Glomerular visceral epithelial cell (primary cell): ENCODE measurements around the gene POP4.
"Not testable (repeated sequence)": the region's sequence is repeated elsewhere in the genome, so short reads cannot be mapped to it uniquely, and the experiment has no call there.

Source experiments
- DNase-seq: peaks from one replicate; pipeline ENCODE4 v3.0.0-alpha.2; 2016; ENCODE audit errors: extremely low spot score

Gene POP4, protein sequence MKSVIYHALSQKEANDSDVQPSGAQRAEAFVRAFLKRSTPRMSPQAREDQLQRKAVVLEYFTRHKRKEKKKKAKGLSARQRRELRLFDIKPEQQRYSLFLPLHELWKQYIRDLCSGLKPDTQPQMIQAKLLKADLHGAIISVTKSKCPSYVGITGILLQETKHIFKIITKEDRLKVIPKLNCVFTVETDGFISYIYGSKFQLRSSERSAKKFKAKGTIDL

DNA sequence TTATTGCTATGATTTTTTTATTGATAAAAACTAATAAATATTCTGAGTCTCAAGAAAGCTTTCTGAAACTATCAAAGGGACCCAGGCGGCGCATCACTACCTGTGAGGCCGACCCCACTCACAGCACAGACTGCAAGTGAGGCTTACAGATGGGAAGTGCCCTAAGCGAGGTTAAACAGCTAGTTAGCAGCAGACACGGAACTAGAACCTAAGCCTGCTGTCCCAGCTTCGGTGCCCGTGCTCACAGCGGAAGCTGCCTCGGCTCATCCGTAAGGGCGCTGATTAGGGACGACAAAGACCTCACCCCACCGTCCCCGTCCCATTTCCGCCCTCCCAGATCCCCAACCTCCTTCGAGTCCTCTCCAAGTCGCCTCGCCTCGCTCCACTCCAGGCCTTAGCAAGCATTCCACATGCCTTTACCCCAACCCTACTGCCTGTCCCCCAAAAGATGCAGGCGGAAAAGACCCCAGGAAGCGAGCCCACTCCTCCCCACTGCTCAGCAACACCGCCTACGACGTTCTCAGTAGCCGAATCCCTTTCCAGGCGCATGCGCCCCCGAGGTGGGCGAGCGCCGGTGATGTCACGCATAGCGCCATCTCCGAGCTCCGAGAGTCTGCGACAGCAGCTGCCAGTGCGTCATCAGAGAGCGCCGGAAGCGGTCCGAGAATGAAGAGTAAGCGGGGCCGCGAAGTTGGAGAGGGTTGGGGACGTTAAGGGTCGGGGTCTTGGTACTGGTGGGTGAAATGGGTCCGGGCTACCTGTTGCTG lies at the start of gene POP4:
Gene POP4, plus strand, starts transcription at position 631 of the 767 bp plus-strand sequence. Its CDS starts 36 bp downstream, at position 667.
- peak; percentile 94 for DNase-seq

DNA sequence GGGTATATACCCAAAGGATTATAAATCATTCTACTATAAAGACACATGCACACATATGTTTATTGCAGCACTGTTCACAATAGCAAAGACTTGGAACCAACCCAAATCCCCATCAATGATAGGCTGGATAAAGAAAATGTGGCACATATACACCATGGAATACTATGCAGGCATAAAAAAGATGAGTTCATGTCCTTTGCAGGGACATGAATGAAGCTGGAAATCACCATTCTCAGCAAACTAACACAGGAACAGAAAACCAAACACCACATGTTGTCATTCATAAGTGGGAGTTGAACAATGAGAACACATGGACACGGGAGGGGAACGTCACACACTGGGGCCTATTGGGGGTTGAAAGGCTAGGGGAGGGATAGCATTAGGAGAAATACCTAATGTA lies 47.0 kb upstream of the POP4 start:
- not testable (repeated sequence) for DNase-seq

- DNase-seq, result no peak
Observed at GRCh38 chr19:29559743-29560142, 46.3 kb upstream of the POP4 start.

GRCh38 chr19:29560313-29561075 lies 45.6 kb upstream of the POP4 start:
- DNase-seq, result no peak

- no peak for DNase-seq
Observed at GRCh38 chr19:29561601-29562000, 44.5 kb upstream of the POP4 start.

DNA sequence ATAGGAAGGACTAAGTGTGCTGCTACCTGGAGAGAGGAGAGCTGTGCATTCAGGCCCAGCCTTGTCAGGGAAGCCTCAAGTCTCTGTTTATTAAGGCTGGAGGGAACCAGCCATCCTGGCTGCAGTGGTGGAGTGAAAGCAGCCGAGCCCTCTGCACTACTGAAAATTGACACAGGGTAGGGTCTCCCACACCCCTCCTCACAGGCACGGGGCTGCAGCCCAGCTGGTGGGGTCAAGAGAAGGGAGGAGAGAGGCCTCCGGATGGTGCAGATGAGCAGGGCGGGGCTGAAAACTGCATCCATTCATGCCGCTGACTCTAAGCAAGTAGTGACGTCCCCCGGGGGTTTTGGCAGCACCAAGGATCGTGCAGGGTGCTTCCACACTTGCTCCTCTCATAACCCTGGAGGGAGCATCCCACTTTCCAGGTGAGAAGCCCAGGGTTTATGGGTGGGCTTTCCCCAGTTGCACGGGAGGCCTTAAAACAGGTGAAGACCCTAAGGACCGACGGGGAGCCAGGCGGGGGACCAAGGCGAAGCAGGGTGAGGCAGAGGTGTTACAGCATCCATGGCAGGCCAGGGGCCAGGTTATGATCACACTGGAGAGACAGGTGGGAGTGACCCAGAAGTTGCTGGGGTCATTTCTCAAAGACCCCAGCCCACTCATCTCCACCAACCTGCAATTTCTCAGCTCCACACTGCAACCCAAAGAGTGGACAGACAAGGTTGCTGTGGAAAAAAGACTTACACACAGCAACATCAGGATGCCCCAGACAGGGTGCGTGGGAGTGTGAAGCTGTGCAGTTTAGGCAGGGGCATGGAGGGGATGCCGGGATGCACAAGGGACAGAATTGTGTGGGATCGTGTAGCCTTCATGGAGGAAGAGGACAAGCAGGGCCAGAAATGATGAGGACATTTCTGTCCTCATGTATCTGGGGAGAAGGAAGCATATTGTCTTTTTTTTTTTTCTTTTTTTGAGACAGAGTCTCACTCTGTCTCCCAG lies 43.5 kb upstream of the POP4 start:
- no peak for DNase-seq

DNA sequence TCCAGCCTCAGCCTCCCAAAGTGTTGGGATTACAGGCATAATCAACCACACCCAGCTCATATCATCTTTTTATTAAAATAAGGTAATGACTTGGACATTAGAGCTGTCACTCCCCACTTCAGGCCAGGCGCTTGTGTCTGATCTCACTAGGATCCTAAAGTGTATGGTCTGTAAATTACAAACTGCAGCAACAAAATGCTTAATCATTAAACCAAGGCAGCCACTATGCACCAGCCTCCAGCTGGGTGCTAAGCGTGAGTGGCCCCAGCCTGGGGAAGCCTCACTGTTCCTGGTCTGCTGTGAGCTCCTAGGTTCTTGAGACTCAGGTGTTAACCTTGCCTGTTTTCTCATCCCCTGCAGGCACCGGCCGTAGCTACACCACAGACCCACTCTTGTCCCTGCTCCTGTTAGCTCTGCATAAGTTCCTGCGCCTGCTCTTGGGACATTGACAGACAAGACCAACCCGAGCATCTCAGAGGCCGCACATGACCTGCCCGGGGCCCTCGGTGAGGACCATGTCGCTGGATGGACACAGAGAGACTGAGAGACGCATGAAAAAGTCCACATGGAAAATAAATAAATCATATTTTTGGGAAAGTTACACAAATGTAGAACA lies 42.5 kb upstream of the POP4 start:
- no peak for DNase-seq

DNA sequence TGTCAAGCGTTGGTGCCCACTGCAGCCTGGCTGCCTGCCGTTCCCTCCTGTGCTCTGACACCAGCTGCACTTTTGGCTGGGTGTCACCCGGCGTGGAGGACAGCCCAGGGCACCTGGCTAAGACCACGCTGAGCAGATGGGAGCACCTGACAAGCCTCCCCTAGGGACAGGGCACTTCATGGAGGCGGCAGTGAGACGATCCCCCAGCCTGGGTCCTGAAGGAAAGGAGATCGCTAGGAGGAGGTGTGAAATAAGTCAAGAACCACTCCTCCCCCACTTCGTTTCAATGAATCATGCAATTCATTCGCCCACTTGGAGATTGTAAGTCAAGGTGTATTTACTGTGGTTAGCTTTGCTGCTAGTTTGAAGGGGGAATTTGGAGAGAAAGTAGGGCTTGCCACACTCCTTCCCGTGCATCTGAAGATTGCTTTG lies 41.5 kb upstream of the POP4 start:
- DNase-seq, result no peak

DNA sequence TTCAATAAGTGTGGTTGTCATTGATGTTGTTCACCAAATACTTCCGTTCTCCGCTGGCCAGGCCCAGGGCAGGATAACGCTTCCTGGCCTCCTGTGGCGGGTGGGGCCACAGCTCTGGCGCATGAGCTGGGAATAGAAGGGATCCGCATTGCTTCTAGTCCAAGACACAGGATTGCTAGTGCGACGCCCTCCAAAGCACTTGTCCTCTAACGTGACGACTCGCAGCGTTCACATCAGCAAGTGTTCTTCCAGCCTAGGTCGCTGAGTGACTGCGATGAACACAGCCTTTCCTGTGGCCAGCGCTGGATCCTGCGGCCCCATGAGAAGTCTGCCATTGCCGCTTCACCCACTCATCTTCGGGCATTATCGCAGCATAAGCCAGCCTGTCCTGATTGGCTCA lies 40.9 kb upstream of the POP4 start:
- DNase-seq, result no peak

DNA sequence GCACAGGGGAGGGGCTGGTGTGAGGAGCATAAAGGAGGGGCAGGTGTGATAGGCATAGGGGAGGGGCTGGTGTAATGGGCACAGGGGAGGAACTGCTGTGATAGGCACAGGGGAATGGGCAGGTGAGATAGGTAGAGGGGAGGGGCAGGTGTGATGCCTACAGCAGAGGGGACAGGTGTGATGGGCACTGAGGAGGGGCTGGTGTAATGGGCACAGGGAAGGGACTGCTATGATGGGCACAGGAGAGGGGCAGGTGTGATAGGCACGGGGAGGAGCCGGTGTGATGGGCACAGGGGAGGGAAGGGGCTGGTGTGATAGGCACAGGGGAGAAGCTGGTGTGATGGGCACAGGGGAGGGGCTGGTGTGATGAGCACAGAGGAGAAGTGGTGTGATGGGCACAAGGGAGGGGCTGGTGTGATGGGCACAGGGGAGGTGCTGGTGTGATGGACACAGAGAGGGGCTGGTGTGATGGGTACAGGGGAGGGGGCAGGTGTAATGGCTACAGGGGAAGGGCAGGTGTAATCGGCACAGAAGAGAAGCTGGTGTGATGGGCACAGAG lies 39.5 kb upstream of the POP4 start:
- no peak for DNase-seq

DNA sequence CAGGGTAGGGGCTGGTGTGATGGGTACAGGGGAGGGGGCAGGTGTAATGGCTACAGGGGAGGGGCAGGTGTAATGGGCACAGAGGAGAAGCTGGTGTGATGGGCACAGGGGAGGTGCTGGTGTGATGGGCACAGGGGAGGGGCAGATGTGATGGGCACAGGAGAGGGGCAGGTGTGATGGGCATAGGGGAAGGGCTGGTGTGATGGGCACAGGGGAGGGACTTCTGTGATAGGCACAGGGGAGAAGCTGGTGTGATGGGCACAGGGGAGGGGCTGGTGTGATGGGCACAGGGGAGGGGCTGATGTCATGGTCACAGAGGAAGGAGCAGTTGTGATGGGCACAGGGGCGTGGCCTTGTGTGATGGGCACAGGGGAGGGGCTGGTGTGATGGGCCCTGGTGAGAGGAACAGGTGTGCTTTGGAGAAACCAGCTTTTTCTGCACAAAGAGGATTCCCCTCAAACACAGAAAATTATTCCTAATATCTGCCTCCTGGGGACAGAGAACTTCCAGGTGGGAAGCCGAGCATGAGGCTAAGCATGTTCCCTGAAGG lies 38.6 kb upstream of the POP4 start:
- no peak for DNase-seq

GRCh38 chr19:29568036-29569025 lies 37.8 kb upstream of the POP4 start:
- no peak for DNase-seq

DNA sequence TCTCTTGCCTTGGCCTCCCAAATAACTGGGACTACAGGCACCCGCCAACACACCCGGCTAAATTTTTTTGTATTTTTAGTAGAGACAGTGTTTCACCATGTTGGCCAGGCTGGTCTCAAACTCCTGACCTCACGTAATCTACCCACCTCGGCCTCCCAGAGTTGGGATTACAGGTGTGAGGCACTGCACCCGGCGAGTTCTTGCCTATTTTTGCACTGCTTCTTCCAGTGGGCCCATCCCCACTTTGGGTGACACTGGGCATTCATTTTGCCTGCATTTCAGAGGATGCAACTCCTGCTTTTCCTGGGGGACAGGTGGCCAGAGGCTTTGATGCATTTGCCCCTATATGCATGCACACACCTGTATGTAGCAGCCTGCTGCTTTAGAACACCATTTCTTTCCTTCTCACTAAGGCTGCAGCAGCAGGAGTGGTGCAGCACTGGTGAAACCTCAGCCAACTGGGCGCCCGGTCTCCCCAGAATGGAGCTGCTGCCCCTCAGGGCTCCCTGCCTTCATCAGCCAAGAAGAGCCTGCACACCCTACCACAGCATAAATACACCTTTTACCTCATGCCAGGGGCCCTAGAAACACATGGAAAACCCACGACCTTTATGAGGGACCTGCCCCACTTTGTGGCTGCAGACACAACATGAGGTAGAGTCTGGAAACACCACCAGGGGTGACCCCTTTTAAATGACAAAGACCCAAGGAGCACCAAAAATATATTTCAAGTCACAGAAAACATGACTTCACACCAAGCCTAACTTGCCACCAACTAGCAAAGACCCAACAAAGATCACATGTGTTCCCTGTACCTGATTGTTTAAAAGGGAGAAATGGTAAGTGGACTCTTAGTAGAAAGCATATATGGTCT lies 36.8 kb upstream of the POP4 start:
- no peak for DNase-seq

- DNase-seq, result no peak
Observed at GRCh38 chr19:29571181-29571580, 34.9 kb upstream of the POP4 start.

DNA sequence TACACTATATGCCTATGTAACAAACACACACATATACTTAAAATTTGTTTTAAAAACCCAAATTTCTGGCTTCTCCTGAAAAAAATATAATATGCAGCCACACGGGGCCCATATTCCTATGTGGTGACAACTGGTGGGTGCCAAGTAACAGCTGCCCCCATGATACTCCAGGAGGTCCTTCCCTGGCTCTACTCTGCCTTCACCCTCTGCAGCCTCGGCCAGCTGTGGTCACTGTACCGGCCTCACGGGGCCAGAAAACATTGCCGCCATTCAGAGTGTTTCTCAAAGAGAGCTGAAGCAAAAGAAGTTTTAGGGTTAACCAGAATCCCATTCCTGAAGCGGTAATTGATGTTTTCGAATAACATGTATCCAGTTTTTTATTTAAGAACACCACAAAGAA lies 32.6 kb upstream of the POP4 start:
- DNase-seq, result no peak

- DNase-seq, result no peak
Observed at GRCh38 chr19:29574510-29574909, 31.6 kb upstream of the POP4 start.

DNA sequence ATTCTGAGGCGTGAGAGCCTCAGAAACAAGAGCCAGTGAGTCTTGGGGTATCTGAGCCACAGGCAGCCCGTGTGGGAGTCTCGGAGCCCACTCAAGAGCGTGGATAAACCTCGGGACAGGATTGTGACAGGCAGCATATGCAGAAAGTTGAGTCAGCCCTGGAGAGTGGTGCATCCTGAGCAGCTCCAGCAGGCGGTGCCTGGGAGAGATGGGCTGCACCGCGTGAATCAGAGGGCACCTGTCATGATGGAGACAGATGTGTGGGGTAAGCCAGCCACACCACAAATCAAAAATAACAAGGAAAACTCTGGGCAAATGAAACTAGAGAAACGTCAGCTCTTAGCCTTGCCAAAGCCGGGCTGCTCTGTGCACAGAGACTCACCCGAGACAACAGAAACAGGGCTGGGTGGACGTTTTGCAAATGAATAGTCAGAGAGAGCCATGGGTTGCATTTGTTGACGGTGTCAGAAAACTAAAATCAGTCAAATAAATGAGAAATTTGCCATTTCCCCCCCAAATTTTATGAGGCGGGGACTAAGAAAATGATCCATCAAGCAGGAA lies 30.0 kb upstream of the POP4 start:
- DNase-seq, result peak; percentile 62
